GM12892 (cell line): Measurements from ENCODE around the gene ADAMTS8.

Experiments used
- POLR2A ChIP-seq: IDR thresholded peaks from 2 replicates; pipeline ENCODE4 v1.6.1; 2011; ENCODE audit warnings: low read depth, low read length, control low read depth
- POLR2AphosphoS5 ChIP-seq: IDR thresholded peaks from 2 replicates; pipeline ENCODE4 v1.6.1; 2011; ENCODE audit warnings: low read depth, low read length, control low read depth

- no peak for TF ChIP-seq POLR2AphosphoS5
- TF ChIP-seq POLR2A: no peak
Observed at GRCh38 chr11:130448039-130448415, 19.6 kb upstream of the ADAMTS8 start.
